ENCODE results near the gene TMEM106B. TPM values are rescaled to one million over a fixed set of nuclear protein-coding genes. Genes with fewer than 3 reads are reported as not detected.
A peak's percentile ranks its signal among the peaks of the same experiment; 100 is the strongest.
"Not testable (repeated sequence)": the region's sequence is repeated elsewhere in the genome, so short reads cannot be mapped to it uniquely, and the experiment has no call there.

The TMEM106B gene
- 14.6 and 24.2 TPM in 2 replicates for total RNA-seq

DNA sequence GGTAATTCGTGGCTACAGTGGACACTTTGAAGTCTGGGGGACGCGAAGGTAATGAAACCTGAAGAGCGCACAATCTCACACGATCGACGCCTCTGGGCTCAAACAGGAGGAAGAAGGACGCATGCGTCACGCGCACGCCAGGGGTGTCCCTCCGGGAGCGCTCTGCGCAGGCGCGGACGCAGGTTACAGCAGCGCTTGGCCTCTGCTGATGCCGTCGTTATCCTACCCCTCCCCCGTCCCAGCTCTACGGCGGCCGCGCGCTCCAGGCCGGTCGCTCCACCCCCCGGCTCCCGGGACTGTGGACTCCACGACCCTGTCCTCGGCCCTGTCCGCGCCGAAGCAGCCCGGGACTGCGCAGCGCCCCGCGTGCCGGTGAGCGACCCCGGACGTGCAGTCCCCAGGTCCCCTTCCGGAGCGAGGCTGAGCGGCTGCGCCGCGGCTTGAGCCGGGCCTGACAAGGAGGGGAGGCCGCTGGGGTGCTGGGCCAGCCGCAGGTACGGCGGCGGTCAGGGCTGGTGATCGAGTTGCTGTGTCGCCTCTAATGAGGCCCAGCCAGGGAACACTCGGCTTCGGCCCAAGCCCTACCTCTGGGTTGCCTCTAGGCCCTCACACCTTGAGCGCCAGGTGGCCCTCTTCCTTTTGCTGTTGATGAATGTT, at the start of gene TMEM106B:
Gene TMEM106B, plus strand, starts transcription at position 241 of the 657 bp plus-strand sequence. CDS start 3,517 bp downstream, outside the sequence.
- DNase-seq (ENCODE audit: low read depth in 2 of 2) = peak; percentile 96 to 98

DNA sequence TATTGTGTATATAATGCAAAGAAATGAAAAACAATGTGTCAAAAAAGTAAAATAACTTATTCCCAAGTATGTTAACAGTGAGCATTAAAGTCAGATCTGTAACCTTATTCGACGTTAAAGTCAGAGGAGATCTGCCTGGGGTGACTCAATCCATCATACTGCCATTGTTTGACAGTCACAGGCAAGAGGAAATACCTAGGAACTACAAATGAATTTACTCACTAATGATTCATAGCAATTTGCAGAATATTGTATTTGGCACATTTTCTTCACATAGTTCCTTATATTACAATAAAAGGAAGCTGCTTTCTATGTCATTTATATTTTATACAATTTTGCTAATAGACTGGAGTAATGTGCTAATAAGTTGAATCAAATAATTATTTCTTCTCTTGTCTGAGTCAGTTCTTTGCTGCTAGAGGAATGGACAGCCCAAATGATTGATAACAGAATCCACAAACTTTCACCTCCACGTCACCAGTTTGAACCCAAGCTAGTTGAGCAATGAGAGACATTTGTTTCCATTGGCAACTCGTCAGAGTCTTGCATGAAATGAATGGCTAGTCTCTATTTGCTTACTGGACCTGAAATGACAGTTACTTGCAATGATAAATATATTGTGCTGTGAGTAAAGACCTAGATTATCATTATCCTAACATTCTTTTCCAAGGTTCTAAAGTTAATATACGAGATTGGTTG, 48.5 kb upstream of the TMEM106B start:
- DNase-seq (ENCODE audit: low read depth in 2 of 2) = peak; percentile 74 to 83

DNA sequence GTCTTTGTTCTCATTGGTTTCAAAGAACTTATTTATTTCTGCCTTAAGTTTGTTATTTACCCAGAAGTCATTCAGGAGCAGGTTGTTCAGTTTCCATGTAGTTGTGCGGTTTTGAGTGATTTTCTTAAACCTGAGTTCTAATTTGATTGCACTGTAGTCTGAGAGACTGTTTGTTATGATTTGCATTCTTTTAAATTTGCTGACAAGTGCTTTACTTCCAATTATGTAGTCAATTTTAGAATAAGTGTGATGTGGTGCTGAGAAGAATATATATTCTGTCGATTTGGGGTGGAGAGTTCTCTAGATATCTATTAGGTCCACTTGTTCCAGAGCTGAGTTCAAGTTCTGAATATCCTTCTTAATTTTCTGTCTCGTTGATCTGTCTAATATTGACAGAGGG, 43.0 kb upstream of the TMEM106B start:
- DNase-seq (ENCODE audit: low read depth in 2 of 2) = not testable (repeated sequence)

DNA sequence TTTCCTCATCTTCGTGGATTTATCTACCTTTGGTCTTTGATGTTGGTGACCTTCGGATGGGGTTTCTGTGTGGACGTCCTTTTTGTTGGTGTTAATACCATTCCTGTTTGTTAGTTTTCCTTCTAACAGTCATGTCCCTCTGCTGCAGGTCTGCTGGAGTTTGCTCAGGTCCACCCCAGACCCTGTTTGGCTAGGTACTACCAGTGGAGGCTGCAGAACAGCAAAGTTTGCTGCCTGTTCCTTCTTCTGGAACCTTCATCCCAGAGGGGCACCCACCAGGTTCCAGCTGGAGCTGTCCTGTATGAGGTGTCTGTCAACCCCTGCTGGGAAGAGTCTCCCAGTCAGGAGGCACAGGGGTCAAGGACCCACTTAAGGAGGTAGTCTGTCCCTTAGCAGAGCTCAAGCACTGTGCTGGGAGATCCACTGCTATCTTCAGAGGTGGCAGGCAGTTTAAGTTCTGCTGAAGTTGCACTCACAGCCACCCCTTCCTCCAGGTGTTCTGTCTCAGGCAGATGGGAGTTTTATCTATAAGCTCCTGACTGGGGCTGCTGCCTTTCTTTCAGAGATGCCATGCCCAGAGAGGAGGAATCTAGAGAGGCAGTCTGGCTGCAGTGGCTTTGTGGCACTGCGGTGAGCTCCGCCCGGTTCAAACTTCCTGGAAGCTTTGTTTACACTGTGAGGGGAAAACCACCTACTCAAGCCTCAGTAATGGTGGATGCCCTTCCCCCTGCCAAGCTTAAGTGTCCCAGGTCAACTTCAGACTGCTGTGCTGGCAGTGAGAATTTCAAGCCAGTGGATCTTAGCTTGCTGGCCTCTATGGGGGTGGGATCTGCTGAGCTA, 40.9 kb upstream of the TMEM106B start:
- not testable (repeated sequence) for DNase-seq (ENCODE audit: low read depth in 2 of 2)

DNA sequence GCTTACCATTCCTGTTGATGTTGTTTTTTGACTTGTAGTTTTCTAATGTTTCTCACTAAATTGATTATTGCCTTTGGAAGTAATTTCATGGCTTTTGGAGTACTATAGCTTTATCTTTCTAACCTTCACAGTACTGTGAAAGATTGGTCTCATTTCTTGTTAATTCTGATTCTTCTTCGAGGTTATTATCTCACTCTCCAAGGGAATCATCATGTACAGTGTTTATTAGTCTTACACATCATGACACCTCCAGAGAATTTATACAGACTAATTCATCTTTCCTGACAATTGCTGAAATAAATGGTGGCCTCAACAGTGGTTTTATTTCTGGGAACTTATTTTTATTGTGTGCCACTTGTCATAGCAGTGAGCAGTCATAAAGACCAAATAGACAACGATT, 37.4 kb upstream of the TMEM106B start:
- no peak for DNase-seq (ENCODE audit: low read depth in 2 of 2)

DNA sequence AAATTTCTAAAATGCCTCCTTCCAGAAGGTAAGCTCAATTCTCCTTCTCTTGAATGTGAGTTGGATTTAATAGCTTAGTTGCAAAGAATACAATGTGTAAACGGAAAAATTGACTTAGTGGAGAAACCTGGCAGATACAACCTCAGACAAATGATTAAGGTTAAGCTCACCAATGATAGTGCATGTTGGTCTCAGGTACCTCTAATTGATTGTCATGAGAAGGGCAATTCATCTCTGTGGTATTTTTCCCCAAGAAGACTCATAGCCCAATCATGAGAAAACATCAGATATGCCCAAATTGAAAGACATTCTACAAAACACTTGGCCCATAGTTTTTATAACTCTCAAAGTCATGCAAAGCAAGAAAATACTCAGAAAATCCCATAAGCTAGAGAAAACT, 36.2 kb upstream of the TMEM106B start:
- no peak for DNase-seq (ENCODE audit: low read depth in 2 of 2)

DNA sequence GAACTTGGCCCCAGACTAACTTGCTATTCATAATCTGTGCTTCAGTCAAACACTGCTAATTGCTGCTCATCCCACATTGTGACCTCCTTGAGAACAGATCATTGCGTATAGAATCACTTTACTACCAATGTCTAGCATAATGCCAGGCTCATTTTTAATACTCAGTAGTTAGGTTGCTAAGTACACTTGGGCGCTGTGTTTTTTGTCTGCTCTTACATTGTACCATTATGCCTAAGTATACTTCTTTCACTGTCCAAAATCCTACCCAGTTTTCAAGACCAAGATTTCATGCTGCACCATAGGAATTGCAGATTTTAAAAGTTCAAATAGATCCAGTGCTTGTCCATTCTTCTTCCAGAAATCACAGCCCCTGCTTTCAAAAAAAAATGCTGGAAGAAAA, 32.8 kb upstream of the TMEM106B start:
- DNase-seq (ENCODE audit: low read depth in 2 of 2) = no peak

DNA sequence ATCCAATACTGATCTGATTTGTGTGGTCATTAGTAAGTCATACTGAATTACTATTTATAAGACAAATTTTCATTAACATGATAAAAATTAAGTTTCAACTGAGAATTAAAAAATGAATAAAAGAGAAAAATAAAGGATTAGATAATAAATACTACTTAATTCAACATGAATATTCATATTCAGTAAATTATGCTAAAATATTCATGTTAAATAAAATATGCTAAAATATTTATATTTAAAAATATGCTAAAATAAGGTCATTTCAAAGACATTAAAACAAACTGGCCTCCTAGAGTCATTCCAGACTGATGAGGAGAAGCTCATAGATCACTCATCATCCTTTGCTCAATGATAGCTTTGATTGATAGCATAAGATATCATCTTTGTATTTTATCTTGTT, 16.7 kb upstream of the TMEM106B start:
- DNase-seq (ENCODE audit: low read depth in 2 of 2) = no peak

DNA sequence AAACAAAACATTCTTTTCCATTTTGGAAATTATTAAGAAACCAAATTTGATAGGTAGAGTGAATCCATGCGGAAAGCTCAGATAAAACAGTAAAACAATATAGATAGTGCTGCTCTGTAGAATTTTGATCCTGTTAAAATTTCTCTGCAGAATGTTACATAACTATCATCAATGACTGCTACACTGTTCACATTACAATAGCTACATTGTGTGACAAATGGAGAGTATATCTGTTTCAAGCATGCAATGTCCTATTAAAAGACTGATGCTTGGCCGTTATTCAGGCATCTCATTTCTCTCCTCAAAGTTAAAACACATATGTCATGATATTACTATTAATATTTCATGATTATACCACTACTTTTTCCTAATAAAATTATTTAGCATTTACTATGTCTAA, 14.7 kb upstream of the TMEM106B start:
- no peak for DNase-seq (ENCODE audit: low read depth in 2 of 2)

DNA sequence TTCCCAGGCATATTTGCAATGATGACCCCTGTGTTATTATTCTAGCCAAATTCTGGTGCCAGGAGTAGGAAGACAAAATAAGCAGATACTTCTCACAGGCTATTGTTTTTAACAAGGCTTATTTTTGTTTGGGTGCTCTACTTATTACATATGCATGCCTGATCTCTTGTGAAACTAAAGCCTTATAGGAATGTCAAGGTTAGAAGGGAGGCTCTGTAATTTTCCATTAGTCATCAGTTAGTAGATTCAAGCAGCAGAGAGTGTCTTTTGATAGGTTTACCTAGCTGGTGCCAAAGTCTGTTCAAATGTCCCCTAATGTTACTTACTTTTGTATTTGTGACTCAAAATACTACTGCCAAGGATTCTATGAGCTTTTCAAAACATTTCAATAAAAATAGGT, 11.7 kb upstream of the TMEM106B start:
- no peak for DNase-seq (ENCODE audit: low read depth in 2 of 2)

DNA sequence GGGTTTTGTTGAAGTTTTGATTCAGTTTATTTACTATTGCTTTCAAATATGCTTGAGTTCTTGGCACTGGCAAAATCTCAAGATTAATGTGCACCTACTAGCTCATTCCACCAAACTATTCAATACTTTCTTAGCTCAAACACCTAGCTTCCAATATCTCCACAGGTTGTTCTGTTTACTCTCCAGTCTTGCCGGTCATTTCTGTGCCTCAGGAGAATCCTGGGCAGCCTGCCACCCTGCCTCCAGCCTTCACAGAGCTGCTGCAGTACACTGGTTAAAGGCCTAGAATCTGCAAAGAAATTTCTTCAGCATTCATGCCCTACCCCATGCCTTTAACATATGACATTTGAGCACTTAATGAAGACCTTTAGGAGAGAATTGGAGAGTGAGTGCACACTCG, 4.0 kb upstream of the TMEM106B start:
- DNase-seq (ENCODE audit: low read depth in 2 of 2) = no peak

DNA sequence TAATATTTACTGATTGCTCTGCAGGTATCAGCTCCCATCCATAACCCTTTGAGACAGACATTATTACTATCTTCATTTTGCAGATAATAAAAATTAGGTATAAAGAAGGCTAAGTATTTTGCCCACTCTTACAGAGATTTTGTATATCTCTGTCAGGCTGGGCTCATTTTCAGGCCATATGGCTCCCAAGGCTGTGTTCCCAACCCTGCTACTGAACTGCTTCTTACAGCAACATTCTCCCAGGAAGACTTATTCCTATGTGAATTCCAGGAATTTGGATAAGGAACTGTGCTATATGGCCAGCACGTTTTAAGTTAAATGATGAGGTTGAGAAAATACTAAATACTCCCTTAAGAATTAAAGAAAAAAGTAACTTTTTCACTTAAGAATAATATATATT, 1.9 kb upstream of the TMEM106B start:
- DNase-seq (ENCODE audit: low read depth in 2 of 2) = no peak

DNA sequence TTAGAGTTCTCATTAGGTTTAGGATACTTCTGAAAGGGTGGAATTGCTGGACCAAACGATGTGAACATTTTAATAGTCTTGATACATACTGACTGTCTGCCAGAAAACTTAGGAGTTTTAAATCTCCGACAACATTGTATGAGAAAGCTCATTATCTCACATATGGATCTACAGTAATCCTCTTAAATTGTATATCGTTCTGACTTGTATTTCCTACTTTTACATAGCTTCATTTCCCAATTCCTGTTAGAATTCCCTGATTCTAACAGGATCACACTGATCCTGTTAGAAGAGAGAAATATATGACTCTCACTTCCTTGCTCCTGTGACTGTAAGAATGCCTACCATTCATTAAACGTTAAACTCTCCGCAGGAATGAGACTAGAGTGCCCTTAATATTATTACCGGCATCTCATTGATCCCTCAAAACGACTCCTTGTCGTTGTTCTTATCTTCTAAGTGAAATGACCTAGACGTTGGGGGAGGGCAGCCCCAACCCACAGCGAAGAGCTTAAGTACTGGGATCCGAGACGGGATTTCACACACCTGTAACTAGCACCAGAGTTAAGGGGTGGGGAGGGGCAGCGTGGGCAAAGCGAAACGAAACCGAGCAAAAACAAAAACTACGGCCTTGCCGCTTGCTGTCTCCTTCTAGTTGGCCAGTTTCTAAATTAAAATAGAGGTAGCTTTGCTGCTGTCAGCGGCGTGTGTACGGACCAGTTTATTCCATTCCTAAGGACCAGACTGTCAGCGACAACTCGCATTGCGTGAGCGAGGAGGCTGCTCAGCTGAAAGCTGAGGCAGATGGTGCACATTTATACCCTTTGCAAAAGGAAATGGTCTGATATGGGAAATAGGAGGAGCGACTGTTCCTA, 678 bp upstream of the TMEM106B start:
- DNase-seq (ENCODE audit: low read depth in 2 of 2) = peak in 1 of 2 donors; percentile 55

DNA sequence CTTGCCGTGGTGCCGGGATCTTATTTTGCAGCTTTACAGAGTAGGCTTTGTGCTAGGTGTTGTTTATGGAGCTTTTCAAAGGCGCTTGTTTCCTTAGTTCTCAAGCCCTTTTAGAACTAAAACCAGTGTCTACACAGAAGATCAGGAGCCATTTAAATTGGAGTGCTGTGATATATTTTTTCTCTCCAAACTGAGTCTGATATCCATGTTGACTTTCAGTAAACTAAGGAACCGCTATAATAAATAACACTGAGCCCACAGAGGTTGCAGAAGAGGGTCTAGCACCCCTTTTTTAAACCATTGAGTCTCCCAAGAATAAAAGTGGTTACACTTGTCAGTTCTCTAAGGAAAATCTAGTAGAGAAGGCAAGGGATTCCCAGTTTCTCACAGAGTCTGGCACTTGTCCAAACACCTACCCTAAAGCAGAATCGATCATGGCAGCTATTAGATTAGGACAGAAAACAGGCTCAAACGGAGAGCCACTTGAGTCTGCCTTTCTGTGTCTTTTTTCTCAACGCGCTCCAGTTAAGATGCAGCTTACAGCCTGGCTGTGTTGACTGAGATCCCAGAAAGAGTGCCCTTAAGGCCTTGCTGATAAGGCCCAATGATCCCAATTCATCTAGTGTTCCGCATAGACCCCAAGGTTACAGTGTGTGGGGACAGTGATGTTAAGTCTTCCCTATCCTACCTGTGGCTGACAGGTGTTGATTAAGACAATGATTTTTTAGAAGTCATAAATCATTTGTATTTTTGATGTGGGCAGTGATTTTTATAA, 804 bp downstream of the TMEM106B start:
- DNase-seq (ENCODE audit: low read depth in 2 of 2) = peak; percentile 12 to 20

DNA sequence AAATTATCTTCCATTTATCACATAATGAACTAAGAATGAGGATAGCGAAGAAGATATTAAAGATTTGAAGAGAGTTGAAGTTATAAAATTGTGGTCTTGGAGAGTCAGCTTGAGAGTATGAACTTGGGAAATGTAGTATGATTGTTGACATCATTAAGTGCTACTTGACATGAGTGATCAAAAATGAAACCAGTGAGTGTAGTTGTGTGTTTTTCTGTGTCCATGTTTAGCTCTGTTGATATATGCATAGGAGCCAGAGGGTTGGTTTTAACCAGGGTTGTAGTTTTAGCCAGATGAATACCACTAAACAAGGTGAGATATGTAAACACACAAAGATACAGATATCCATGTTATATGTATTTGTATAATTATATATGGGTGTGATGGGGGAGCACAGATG, 6.2 kb downstream of the TMEM106B start:
- no peak for DNase-seq (ENCODE audit: low read depth in 2 of 2)

DNA sequence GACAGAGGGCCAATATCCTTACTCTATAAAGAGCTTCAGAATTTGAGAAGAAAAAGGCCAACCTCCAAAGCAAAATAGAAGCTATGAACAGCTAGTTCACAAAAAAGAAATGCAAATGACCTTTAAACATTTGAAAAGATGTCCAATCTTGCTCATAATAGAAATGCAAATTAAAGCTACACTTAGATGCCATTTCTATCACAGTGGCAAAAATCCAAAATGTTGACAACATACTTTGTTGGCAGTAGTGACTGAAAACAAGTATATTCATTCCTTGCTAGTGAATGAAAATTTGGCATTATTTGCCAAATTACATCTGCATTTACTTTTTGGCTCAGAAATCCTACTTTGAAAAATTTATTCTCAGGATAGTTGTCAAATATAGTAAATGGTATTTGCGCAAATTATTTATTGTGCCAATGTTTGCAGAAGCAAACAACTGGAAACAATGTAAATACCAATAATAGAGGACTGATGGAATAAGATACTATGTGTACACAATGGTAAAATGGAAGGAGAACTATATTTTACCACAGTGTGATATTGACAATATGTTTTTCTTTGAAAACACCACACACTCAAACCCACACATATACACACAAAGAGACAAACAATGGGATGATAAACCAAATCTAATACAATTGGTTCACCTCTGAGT, 9.4 kb downstream of the TMEM106B start:
- DNase-seq (ENCODE audit: low read depth in 2 of 2) = no peak

DNA sequence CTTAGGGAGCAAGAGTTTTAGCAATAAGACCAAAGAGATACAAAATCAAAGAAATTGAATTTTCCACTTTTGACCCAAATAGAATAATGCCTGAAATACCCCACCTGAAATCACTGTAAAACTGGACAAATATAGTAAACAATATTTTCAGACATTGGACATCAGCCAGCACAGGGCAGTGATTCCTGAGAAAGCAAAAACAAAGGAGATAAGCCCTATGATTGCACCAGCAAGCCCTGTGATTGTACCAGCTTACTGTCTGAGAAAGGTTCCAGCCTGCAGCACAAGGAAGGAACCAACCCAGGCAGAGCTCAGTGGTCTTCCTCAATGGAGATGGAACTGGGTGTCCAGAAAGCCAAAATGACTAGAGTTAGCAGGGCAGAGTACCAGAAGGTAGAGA, 10.3 kb downstream of the TMEM106B start:
- DNase-seq (ENCODE audit: low read depth in 2 of 2) = peak in 1 of 2 donors; percentile 19

DNA sequence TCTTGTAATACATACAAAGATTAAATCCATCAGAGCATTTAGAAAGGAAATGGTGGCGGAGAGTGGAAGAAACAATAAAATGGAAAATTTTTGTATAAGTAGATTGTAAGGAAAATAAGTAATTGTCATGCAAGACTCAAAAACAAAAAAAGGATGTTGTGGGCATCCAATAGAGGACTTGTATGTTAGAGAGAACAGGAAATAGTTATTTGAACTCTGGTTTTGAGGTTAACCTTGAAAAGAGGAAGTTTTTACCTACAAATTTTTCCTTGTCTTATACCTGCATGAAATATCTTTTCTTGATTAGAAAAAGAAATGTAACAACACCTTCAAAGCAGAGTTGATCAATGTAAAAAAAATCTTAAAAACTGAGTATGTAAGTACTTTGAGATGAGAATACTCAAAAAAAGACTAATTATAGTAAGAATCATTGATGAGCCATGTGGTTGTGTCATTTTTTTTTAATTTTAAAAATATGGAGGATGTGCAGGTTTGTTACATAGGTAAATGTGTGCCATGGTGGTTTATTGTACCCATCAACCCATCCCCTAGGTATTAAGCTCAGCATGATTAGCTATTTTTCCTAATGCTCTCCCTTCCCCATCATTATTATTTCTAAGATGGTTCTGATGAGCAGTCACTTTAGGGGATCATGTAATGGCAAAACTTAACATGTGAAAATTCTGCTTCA, 11.9 kb downstream of the TMEM106B start:
- DNase-seq (ENCODE audit: low read depth in 2 of 2) = no peak

DNA sequence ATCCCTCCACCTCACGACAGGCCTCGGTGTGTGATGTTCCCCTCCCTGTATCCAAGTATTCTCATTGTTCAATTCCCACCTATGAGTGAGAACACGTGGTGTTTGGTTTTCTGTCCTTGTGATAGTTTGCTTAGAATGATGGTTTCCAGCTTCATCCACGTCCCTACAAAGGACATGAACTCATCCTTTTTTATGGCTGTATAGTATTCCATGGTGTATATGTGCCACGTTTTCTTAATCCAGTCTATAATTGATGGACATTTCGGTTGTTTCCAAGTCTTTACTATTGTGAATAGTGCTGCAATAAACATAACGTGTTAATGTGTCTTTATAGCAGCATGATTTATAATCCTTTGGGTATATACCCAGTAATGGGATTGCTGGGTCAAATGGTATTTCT, 13.9 kb downstream of the TMEM106B start:
- not testable (repeated sequence) for DNase-seq (ENCODE audit: low read depth in 2 of 2)

All from lung microvascular endothelial cell (primary cell).